ENCODE measurements around the gene DNPH1. TPM values are rescaled to one million over a fixed set of nuclear protein-coding genes. Genes with fewer than 3 reads are reported as not detected.

The DNPH1 gene
- polyA plus RNA-seq, 1 donor from 2014 or later, result 48.3 TPM

GRCh38 chr6:43258807-43259686, 29.8 kb upstream of the DNPH1 start:
- Histone ChIP-seq H3F3A (ENCODE audit: insufficient read depth, low read length, poor library complexity, severe bottlenecking) (no peaks in the 10 kb centered on the region), H3K4me2 (ENCODE audit: low read length) (no peak overlapping the region), H3K9me3 (ENCODE audit: low read length) (no peaks in the 10 kb centered on the region), H3K9me2 (ENCODE audit: insufficient read depth, low read length) (no peaks in the 10 kb centered on the region), H2AFZ (ENCODE audit: low read depth, low read length) (no peak overlapping the region), H3K9ac (ENCODE audit: low read length) (no peak overlapping the region), H3K79me2 (replicated peaks; ENCODE audit: insufficient read depth, low read length) (no peaks in the 10 kb centered on the region), H4K20me1 (ENCODE audit: insufficient read depth) (no peaks in the 10 kb centered on the region), H3K27me3 (ENCODE audit: insufficient read depth, low read depth, low read length) (no peaks in the 10 kb centered on the region), H3K4me3 (ENCODE audit: low read length) (no peak overlapping the region), H3K36me3 (ENCODE audit: insufficient read depth, low read length) (peaks cover 11% of the 10 kb centered on the region), H3K27ac (ENCODE audit: low read length) (no peak overlapping the region)
- TF ChIP-seq REST (IDR thresholded peaks at IDR 0.05; ENCODE audit: borderline replicate concordance) (no peak), MXI1 (conservative IDR thresholded peaks at IDR 0.05; ENCODE audit: poor library complexity, severe bottlenecking) (no peak), EP300 (conservative IDR thresholded peaks at IDR 0.05; ENCODE audit: poor library complexity, severe bottlenecking) (no peak), EZH2 (IDR thresholded peaks at IDR 0.05; ENCODE audit: borderline replicate concordance, insufficient read depth, low read length, poor library complexity, severe bottlenecking) (no peak), CTCF (IDR thresholded peaks at IDR 0.05; ENCODE audit: poor library complexity, severe bottlenecking) (no peak), TAF1 (IDR thresholded peaks at IDR 0.05; ENCODE audit: low read depth) (no peak), SMC3 (conservative IDR thresholded peaks at IDR 0.05; ENCODE audit: poor library complexity) (no peak), POLR2AphosphoS5 (IDR thresholded peaks at IDR 0.05) (no peak), RAD21 (conservative IDR thresholded peaks at IDR 0.05) (no peak)

GRCh38 chr6:43258180-43258579, 28.9 kb upstream of the DNPH1 start:
- Histone ChIP-seq H3K27me3 (ENCODE audit: insufficient read depth, low read depth, low read length) (no peaks in the 10 kb centered on the region), H3K4me2 (ENCODE audit: low read length) (no peak overlapping the region), H3K27ac (ENCODE audit: low read length) (no peak overlapping the region), H4K20me1 (ENCODE audit: insufficient read depth) (no peaks in the 10 kb centered on the region), H3K9me2 (ENCODE audit: insufficient read depth, low read length) (no peaks in the 10 kb centered on the region), H3K9ac (ENCODE audit: low read length) (no peak overlapping the region), H3F3A (ENCODE audit: insufficient read depth, low read length, poor library complexity, severe bottlenecking) (no peaks in the 10 kb centered on the region), H3K79me2 (replicated peaks; ENCODE audit: insufficient read depth, low read length) (no peaks in the 10 kb centered on the region), H3K9me3 (ENCODE audit: low read length) (no peaks in the 10 kb centered on the region), H3K36me3 (ENCODE audit: insufficient read depth, low read length) (peaks cover 13% of the 10 kb centered on the region), H3K4me3 (ENCODE audit: low read length) (no peak overlapping the region), H2AFZ (ENCODE audit: low read depth, low read length) (no peak overlapping the region)
- TF ChIP-seq EP300 (conservative IDR thresholded peaks at IDR 0.05; ENCODE audit: poor library complexity, severe bottlenecking), result no peak
- TF ChIP-seq TAF1 (IDR thresholded peaks at IDR 0.05; ENCODE audit: low read depth), result no peak
- no peak for TF ChIP-seq REST (IDR thresholded peaks at IDR 0.05; ENCODE audit: borderline replicate concordance)
- no peak for TF ChIP-seq SMC3 (conservative IDR thresholded peaks at IDR 0.05; ENCODE audit: poor library complexity)
- TF ChIP-seq EZH2 (IDR thresholded peaks at IDR 0.05; ENCODE audit: borderline replicate concordance, insufficient read depth, low read length, poor library complexity, severe bottlenecking), result no peak
- TF ChIP-seq CTCF (IDR thresholded peaks at IDR 0.05; ENCODE audit: poor library complexity, severe bottlenecking), result no peak

Measured in neural cell (in vitro differentiated cells).